Measurements from ENCODE around the gene CLEC1A.

The CLEC1A gene, protein sequence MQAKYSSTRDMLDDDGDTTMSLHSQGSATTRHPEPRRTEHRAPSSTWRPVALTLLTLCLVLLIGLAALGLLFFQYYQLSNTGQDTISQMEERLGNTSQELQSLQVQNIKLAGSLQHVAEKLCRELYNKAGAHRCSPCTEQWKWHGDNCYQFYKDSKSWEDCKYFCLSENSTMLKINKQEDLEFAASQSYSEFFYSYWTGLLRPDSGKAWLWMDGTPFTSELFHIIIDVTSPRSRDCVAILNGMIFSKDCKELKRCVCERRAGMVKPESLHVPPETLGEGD

DNA sequence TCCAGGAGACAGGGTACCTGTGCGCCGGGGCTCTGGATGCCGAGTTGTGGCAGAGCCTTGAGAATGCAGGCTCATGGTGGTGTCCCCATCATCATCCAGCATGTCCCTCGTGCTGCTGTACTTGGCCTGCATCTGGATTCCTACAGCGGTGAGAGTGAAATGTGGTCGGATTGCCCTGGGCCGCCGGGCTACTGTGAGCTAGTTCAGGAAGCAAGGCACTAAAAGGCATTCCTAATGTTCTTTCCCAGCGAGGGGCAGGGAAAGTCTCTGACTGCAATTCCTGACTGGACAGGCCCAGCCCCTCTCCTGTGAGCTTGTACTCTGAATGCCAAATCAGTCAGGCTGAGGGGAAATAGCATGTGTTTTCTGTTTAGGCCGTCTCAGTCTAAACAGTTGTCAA lies at the start of gene CLEC1A:
CLEC1A (minus strand) TSS at position 195 of the 400 bp plus-strand sequence; CDS start at position 132, 63 bp downstream.
- TF ChIP-seq, protein P1, sequence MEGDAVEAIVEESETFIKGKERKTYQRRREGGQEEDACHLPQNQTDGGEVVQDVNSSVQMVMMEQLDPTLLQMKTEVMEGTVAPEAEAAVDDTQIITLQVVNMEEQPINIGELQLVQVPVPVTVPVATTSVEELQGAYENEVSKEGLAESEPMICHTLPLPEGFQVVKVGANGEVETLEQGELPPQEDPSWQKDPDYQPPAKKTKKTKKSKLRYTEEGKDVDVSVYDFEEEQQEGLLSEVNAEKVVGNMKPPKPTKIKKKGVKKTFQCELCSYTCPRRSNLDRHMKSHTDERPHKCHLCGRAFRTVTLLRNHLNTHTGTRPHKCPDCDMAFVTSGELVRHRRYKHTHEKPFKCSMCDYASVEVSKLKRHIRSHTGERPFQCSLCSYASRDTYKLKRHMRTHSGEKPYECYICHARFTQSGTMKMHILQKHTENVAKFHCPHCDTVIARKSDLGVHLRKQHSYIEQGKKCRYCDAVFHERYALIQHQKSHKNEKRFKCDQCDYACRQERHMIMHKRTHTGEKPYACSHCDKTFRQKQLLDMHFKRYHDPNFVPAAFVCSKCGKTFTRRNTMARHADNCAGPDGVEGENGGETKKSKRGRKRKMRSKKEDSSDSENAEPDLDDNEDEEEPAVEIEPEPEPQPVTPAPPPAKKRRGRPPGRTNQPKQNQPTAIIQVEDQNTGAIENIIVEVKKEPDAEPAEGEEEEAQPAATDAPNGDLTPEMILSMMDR (conservative IDR thresholded peaks at IDR 0.05): no peak
- H3K27ac ChIP-seq: no peak within 1 kb of the TSS

DNA sequence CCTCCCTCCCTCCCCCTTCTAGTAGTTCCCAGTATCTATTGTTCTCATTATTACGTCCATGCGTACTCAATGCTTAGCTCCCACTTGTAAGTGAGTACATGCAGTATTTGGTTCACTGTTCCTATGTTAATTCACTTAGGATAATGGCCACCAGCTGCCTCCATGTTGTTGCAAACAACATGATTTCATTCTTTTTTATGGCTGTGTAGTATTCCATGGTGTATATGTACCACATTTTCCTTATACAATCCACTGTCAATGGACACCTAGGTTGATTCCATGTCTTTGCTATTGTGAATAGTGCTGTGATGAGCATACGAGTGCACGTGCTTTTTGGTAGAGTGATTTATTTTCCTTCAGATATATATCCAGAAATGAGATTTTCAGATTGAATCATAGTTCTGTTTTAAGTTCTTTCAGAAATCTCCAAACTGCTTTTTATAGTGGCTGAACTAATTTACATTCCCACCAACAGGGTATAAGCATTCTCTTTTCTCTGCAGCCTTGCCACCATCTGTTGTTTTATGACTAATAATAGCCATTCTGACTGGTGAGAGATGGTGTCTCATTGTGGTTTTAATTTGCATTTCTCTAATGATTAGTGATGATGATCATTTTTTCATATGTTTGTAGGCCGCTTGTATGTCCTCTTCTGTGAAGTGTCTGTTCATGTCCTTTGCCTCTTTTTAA lies 49.1 kb upstream of the CLEC1A start:
- no peak overlapping the region for H3K27ac ChIP-seq
- TF ChIP-seq, protein P1 (conservative IDR thresholded peaks at IDR 0.05): no peak

DNA sequence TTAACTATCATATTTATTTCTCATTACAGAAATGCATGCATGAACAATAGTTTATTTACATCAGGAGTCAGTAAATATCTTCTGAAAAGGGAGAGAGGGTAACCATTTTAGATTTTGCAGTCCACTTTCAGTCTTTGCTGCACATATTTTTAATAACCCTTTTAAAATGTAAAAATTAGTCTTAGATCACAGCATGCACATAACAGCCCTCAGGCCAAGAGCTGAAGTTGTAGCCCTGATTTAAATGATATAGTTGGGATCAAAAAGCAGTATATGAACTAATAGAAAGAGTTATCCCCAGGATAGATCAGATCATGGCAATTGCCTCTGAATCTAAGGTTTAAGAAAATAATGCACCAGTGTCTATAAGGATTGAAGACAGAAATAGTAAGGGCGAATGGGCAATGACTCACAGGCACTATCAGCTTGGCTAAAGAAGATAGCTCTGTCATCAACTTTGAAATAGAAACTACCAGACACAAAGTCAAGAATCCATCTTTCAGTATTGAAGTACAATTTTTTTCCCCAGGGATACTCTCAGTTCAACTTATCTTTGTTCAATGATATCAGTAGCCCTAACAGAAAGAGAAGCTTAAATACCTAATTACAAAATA lies 44.3 kb upstream of the CLEC1A start:
- TF ChIP-seq, protein P1 (conservative IDR thresholded peaks at IDR 0.05): no peak
- H3K27ac ChIP-seq: no peak overlapping the region

DNA sequence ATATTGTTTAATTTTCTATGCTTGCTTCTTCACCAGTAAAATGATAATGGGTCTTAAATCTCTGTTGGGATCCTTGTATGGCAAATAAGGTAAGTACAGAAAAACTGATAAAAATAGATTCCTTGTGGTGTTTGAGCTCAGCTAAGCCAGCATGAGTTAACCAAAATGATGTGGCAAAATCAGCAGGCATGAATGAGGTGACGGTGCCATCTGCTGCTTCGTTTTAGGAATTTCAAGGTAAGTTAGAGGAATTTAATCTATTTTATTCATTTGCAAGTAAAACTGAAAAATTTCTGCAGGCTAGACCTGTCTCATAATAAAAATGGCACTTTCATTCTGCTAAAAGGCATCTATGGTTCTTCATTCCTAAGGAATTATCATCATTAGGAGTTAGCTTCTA lies 41.2 kb upstream of the CLEC1A start:
- H3K27ac ChIP-seq: no peak overlapping the region
- TF ChIP-seq, protein P1 (conservative IDR thresholded peaks at IDR 0.05): peak; percentile 76

DNA sequence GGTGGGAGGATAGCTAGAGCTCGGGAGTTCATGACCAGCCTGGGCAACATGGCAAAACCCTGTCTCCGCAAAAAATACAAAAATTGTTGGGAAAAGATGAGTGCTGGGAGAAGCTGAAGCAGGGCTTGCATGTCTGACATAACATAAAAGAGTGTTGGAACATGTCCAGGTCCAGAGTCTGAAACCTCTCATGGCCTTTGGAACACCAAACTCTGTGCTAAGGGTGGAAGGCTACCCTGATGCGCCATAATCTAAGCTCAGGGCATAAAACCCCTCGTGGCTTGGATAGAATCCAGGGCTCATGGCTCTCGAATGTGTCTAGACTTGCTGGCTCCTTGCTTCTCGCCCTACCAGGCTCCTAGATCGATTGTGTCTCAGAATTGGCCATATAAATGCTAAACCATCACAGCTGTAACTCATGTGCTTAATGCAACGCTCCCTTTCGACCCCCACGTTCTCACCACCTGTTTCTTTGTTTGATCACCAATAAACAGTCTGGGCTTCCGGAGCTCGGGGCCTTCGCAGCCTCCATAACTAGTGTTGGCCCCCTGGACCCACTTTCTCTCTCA lies 37.9 kb upstream of the CLEC1A start:
- no peak overlapping the region for H3K27ac ChIP-seq
- TF ChIP-seq, protein P1 (conservative IDR thresholded peaks at IDR 0.05): no peak

DNA sequence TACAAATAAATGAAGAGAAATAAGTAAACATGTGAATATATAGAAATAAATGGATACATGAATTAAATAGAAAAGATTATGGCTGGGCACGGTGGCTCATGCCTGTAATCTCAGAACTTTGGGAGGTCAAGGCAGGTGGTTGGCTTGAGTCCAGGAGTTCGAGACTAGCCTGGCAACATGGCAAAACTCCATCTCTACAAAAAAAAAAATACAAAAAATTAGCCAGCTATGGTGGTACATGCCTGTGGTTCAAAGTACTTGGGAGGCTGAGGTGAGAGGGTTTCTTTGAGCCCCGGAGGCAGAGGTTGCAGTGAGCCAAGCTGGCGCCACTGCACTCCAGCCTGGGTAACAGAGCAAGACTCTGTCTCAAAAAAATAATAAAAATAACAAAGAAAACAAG lies 36.3 kb upstream of the CLEC1A start:
- TF ChIP-seq, protein P1 (conservative IDR thresholded peaks at IDR 0.05): no peak

DNA sequence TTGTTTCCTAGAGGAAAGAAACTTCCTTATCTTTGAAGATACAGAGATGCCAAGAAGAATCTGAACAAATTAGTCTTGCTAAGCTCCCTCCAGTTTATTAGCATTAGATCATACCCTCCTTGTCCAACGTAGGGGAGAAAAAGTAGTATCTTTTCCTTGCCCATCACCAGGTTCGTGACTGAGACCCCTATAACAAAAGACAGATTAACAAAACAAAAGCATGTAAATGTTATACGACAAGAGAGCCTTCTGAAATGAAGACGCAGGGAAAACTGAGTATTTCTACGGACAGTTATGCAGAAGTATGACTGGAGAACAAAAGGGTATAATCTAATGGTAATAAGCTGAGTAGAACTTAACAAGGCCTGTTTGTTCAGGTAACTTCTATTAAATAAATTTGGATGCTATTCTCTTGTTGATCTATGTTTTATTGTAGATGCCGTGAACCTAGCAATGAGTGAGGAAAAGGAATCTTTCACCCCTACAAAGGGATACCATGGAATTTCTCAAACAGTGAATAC lies 34.1 kb upstream of the CLEC1A start:
- H3K27ac ChIP-seq: no peak overlapping the region
- TF ChIP-seq, protein P1 (conservative IDR thresholded peaks at IDR 0.05): no peak

More for the DNA sequence above, 36.3 kb upstream of the CLEC1A start:
- no peak overlapping the region for H3K27ac ChIP-seq

All from VCaP (cell line).